Measurements from ENCODE around the gene DSTN.
A peak's percentile ranks its signal among the peaks of the same experiment; 100 is the strongest.

The DSTN gene

DNA sequence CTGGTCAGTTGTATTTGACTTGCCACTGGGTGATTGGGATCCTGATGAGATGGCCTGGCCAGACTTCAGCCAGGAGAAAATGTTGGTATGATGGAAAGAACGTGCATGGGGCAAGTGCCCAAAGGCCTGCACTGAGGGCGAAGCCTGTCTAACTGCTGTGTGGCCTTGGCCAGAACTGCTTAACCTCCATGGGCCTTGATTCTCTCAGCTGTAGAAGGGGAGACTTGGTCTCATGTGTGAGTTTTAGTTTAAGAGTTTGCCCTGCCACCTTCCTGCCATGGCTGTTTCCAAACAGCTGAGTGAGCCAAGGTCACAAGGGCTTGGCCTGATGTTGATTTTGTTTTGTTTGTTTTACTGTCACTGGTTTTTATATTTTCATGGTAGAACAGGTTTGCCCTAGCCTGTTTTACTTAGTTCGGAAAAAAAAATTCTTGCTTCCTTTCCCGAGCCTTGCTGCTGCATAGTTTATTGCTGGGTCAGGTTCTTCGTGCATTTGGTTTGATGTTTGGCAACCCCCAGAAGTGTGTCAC is 35.3 kb downstream of the DSTN start:
- DNase-seq (ENCODE audit: low read depth, low spot score) = no peak
- in situ Hi-C loops (cut with HindIII; ENCODE audit: low sequenced_read_pairs) = no loop called here
- TF ChIP-seq, protein P1, sequence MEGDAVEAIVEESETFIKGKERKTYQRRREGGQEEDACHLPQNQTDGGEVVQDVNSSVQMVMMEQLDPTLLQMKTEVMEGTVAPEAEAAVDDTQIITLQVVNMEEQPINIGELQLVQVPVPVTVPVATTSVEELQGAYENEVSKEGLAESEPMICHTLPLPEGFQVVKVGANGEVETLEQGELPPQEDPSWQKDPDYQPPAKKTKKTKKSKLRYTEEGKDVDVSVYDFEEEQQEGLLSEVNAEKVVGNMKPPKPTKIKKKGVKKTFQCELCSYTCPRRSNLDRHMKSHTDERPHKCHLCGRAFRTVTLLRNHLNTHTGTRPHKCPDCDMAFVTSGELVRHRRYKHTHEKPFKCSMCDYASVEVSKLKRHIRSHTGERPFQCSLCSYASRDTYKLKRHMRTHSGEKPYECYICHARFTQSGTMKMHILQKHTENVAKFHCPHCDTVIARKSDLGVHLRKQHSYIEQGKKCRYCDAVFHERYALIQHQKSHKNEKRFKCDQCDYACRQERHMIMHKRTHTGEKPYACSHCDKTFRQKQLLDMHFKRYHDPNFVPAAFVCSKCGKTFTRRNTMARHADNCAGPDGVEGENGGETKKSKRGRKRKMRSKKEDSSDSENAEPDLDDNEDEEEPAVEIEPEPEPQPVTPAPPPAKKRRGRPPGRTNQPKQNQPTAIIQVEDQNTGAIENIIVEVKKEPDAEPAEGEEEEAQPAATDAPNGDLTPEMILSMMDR (IDR thresholded peaks at IDR 0.05; ENCODE audit: low read depth, low read length) = no peak
- H3K4me3 ChIP-seq (ENCODE audit: low read depth, low read length) = no peak overlapping the region

DNA sequence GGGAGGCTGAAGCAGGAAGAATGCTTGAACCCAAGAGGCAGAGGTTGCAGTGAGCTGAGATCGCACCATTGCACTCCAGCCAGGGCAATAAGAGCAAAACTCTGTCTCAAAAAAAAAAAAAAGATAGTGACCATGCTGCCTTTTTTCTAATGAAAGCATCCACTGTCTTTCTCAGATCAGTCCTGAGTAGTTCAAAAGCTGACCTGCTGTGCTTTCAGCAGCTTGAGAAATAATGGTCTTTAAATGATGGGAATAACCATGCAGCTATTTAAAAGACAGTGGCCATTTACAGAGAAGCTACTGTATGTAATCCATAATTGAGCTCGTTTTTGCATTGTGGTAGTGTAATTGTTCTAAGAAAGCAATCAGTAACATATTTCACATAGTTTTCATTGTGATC is 36.1 kb downstream of the DSTN start:
- TF ChIP-seq, protein P1 (IDR thresholded peaks at IDR 0.05; ENCODE audit: low read depth, low read length) = no peak

DNA sequence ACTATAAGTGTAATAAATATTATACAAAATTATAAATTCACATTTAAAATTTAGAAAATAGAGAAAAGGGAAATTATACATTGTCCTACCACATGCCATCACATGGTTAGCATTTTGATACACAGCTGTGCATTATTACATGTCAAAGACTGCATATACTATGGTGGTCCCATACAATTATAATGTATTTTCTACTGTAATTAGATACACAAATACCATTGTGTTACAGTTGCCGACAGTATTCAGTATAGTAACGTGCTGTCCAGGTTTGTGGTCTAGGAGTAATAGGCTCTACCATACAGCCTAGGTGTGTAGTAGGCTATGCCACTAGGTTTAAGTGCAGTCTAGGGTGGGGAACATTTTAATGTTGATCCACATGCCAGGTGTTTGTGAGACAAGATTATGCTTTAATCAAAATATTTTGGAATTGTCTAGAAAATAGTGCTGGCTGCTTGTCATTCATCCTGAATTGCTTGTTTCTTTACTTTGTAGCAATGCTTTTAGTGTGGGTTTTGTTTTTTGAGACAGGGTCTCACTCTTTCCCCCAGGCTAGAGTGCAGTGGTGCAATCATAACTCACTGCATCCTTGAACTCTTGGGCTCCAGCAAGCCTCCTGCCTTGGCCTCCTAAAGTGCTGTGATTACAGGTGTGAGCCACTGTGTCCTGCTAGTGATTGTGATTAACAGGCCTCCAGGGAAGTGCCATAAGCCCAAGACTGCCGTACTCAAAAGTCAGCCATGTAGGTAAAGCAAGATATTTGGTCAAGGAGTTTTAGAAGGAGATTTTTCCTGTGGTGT is 39.0 kb downstream of the DSTN start:
- in situ Hi-C loops (cut with HindIII; ENCODE audit: low sequenced_read_pairs) = no loop called here
- DNase-seq (ENCODE audit: low read depth, low spot score) = no peak
- no peak overlapping the region for H3K4me3 ChIP-seq (ENCODE audit: low read depth, low read length)
- TF ChIP-seq, protein P1 (IDR thresholded peaks at IDR 0.05; ENCODE audit: low read depth, low read length) = no peak

More for the DNA sequence above, 36.1 kb downstream of the DSTN start:
- no peak overlapping the region for H3K4me3 ChIP-seq (ENCODE audit: low read depth, low read length)
- in situ Hi-C loops (cut with HindIII; ENCODE audit: low sequenced_read_pairs) = no loop called here
- DNase-seq (ENCODE audit: low read depth, low spot score) = no peak

DNA sequence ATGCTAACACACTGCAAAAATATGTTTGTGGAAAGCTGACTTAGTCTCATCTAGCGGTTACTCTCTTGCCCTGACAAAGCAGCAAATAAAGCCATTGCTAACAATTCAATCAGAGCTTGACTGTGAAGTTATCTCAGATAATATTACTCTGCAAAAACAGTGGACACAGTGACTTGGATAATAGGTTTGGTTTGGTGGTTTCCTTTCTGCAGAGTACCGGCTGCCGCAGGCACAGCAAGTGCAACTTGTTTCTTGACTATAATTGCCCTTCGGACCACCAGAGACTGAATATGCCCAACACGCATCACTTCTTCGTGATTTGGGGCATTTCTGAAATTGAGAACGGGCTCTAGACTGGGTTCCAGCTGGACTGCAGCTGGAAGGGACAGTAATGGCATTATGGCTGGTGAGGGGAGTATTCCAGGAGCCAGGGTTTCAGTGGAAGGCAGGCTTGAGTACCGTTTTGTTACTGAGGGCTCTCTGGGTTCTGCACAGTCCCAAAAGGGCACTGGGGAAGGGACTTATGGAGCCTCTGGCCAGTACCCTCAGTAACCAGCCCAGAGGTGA is 40.0 kb downstream of the DSTN start:
- H3K4me3 ChIP-seq (ENCODE audit: low read depth, low read length) = no peak overlapping the region
- no peak for DNase-seq (ENCODE audit: low read depth, low spot score)
- TF ChIP-seq, protein P1 (IDR thresholded peaks at IDR 0.05; ENCODE audit: low read depth, low read length) = no peak
- in situ Hi-C loops (cut with HindIII; ENCODE audit: low sequenced_read_pairs) = no loop called here

DNA sequence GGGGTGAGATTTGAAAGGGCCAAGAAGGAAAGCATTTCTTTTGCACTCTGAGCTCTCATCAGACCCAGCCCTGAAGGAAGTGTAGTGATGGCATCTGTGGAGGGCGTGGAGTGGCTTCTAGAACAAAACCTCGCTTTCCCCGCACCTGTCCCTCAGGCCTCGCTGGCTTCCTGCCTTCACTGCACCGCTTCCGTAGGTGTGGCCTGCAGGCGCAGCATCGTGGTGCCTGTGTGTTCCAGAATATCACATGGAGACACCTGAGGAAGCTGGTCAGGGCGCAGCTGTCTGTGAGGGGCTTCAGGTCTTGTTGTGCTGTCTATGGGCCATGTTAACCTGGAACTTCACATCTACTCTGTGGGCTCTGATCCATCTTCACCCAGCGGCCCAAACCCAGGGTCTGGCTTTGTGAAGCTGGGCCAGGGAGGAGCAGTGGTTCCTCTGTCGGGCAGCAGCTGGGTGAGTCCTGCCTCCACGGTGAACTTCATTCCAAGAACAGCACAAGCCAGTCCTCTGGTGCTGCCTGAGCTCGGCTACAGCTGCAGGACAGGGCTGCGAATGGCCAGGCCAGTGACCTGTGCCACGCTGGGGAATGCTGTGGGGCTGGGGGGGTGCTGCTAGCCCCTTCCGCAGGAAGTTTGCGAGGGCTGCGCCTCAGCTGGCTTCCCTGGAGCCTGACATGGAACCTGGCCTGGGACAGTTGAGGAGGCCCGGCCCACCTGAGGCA is 40.9 kb downstream of the DSTN start:
- TF ChIP-seq, protein P1 (IDR thresholded peaks at IDR 0.05; ENCODE audit: low read depth, low read length) = no peak
- H3K4me3 ChIP-seq (ENCODE audit: low read depth, low read length) = no peak overlapping the region
- in situ Hi-C loops (cut with HindIII; ENCODE audit: low sequenced_read_pairs) = no loop called here
- no peak for DNase-seq (ENCODE audit: low read depth, low spot score)

DNA sequence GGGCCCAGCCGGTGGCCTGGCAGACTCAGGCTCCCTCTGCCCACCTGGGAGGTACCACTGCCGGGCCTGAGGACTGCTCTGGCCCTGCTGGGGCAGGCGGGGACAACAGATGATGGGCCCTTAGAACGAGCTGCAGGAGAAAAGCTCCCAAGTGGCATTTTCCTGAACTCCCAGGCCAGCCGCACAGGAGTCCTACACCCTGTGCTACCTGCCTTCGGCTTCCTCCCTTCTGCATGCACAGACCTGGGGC is 41.3 kb downstream of the DSTN start:
- in situ Hi-C loops (cut with HindIII; ENCODE audit: low sequenced_read_pairs) = no loop called here
- DNase-seq (ENCODE audit: low read depth, low spot score) = no peak
- H3K4me3 ChIP-seq (ENCODE audit: low read depth, low read length) = no peak overlapping the region
- TF ChIP-seq, protein P1 (IDR thresholded peaks at IDR 0.05; ENCODE audit: low read depth, low read length) = peak; percentile 49

Measured in astrocyte of the spinal cord (primary cell).